Left lung (tissue), 10 donors: ENCODE results near the gene EPHB6. TPM values are rescaled to one million over a fixed set of nuclear protein-coding genes. Genes with fewer than 3 reads are reported as not detected.

ENCODE experiments used
- ATAC-seq: fragments of 200-7000 bp; cut with Tn5 transposase; one replicate; pipeline ENCODE4 v1.9.1; 2020; ENCODE audit warnings: moderate library complexity
- DNase-seq, 4 donors: peaks; one replicate each; pipeline ENCODE4 v3.0.0-alpha.2; 2013 to 2020
- H3K27ac ChIP-seq, 2 donors: fragments of 200-600 bp; sonication (generic) in 1 of 2; one replicate each; pipeline versions ENCODE4 v1.5.0 to v1.8.0; 2020 to 2021
- H3K27me3 ChIP-seq, 2 donors: fragments of 200-600 bp; sonication (generic) in 1 of 2; one replicate each; pipeline versions ENCODE4 v1.5.0 to v1.8.0; 2020 to 2021
- H3K36me3 ChIP-seq, 2 donors: fragments of 200-600 bp; sonication (generic) in 1 of 2; one replicate each; pipeline versions ENCODE4 v1.5.0 to v1.8.0; 2020 to 2021
- H3K4me1 ChIP-seq, 2 donors: fragments of 200-600 bp; one replicate each; pipeline ENCODE4 v1.8.0; 2021
- H3K4me3 ChIP-seq, 2 donors: fragments of 200-600 bp; sonication (generic) in 1 of 2; one replicate each; pipeline versions ENCODE4 v1.5.0 to v1.8.0; 2020 to 2021; ENCODE audit warnings: mild to moderate bottlenecking in 1 of 2
- H3K9me3 ChIP-seq, 2 donors: fragments of 200-600 bp; sonication (generic) in 1 of 2; one replicate each; pipeline versions ENCODE4 v1.5.0 to v1.8.0; 2020 to 2021
- intact Hi-C, 2 donors: fragments of 100-400 bp; cut with DNase I; formaldehyde crosslinking; loops; one replicate each; pipeline versions ENCODE4 v1.11.2 to v1.14.2; 2022
- polyA plus RNA-seq, 6 donors: library from polyadenylated mRNA; unstranded; fragments of 120-200 nt; gene quantifications; one replicate each; pipeline ENCODE4 v1.2.1, GENCODE V29; 2013; ENCODE audit not compliant: insufficient read length in 6 of 6
- total RNA-seq, 2 donors: library from RNA; stranded (reverse); fragmentation: NEBNext Ultra II Directional; extraction: Animal tissue kit (Norgen Biotek cat#: 25700); gene quantifications; one replicate each; pipeline ENCODE4 v1.2.1, GENCODE V29; 2021
- TF ChIP-seq, protein P1 (sequence below), 2 donors: fragments of 200-600 bp; sonication (generic) in 1 of 2; IDR thresholded peaks; one replicate each; pipeline versions ENCODE4 v1.5.0 to v1.8.0; 2021; ENCODE audit warnings: antibody characterized with exemption in 2 of 2
- donor health status: DM: no; HTN: yes; CAD: no.
- donor health status: DM: no; HTN: no; CAD: no.

EPHB6 gene
- total and polyA plus RNA-seq, 8 donors, result 6.5 to 42.8 (median 27.6) TPM

DNA sequence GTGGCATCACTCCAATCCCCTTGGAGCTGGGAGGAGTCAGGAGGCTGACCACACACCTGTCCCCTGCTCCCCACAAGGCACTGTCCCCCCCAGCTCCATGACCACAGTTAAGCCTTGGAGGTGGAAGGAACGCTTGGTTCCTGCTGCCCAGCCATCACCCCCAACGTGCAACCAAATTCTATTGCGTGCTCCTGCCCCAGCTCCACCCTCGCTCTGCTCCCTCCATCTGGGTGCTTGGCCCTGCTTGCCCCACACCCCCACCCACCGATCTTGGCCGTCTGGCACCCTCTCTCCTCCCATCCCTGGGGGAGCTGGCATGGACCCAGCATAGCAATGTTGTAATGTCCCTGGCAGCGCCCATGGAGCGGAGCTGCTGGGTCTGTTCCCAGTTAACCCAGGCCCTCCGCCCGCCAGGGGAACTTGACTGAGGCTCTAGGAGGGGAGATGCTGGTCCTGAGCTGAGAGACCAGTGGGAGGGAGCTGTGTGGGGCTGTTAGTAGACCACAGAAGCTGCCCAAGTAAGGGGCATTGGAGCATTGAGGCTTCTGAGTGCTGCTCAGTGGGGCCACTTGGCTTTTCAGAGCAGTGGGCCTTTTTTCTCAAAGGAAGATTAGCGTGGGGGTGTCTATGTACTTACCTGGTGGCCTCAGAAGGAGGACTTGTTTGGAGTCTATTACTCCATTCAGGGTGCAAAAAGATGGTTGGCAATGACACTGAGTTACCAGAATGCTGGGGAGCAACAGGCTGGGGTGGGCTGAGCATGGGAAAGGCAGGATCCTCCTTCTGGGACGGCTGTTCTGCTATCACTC, 1.1 kb downstream of the EPHB6 start:
- intact Hi-C loops, result loop anchor here in 1 of 2 donors (10.0 kb wide), 1 partner anchor 359 kb away; no protein-coding TSS in a partner anchor
- peaks cover 3 to 12% of the 10 kb centered on the region in 2 donors for H3K27me3 ChIP-seq

DNA sequence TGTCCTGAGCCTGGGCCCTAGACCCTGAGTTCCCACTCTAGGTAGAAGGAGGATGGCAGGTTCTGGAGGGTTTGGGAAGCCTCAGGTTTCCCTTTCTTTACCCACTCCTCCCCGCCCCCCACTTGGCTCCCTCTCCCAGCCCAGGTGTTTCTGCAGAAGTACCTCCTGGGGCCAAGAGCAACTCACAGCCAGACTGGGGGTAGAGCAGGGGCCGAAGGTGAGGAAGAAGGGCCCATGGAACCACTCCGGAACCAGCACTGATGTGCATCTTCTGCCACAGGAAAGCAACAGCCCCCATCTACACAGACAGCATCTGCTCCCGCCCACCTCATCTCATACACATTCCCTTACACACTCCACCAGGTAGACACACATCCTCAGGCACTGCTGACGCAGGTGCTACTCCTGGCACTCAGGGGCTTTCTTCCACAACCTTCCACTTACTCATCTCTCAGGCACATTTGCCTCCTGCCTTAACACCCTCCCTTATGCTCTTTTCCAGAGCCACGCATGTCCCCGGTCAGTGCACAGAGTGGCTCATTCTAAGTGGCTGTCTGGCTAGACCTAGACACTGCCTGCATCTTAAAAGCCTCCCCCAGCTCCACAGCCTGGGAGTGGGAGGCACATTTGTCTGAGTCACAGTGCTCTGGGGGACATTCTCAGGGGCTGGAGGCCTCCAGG, 1.8 kb downstream of the EPHB6 start:
- intact Hi-C loops, result loop anchor here in 1 of 2 donors (10.0 kb wide), 1 partner anchor 358 kb away; no protein-coding TSS in a partner anchor
- Histone ChIP-seq H3K9me3 (no peaks in the 10 kb centered on the region), H3K27ac (no peak overlapping the region), H3K4me1 (peaks cover 0 to 24% of the 10 kb centered on the region in 2 donors), H3K27me3 (peaks cover 3 to 12% of the 10 kb centered on the region in 2 donors), H3K36me3 (no peaks in the 10 kb centered on the region), H3K4me3 (no peak overlapping the region)
- ATAC-seq, result no peak
- TF ChIP-seq, protein P1, sequence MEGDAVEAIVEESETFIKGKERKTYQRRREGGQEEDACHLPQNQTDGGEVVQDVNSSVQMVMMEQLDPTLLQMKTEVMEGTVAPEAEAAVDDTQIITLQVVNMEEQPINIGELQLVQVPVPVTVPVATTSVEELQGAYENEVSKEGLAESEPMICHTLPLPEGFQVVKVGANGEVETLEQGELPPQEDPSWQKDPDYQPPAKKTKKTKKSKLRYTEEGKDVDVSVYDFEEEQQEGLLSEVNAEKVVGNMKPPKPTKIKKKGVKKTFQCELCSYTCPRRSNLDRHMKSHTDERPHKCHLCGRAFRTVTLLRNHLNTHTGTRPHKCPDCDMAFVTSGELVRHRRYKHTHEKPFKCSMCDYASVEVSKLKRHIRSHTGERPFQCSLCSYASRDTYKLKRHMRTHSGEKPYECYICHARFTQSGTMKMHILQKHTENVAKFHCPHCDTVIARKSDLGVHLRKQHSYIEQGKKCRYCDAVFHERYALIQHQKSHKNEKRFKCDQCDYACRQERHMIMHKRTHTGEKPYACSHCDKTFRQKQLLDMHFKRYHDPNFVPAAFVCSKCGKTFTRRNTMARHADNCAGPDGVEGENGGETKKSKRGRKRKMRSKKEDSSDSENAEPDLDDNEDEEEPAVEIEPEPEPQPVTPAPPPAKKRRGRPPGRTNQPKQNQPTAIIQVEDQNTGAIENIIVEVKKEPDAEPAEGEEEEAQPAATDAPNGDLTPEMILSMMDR (IDR thresholded peaks at IDR 0.05), result no peak
- DNase-seq, result no peak

More for the DNA sequence above, 1.1 kb downstream of the EPHB6 start:
- peak overlapping the region in 1 of 2 donors; percentile 68 for H3K4me3 ChIP-seq
- no peaks in the 10 kb centered on the region for H3K36me3 ChIP-seq
- DNase-seq (peak; percentile 23 to 79 (median 40)), ATAC-seq (peak; percentile 2)
- H3K27ac ChIP-seq, result no peak overlapping the region
- no peaks in the 10 kb centered on the region for H3K9me3 ChIP-seq
- peaks cover 0 to 24% of the 10 kb centered on the region in 2 donors for H3K4me1 ChIP-seq
- TF ChIP-seq, protein P1 (IDR thresholded peaks at IDR 0.05), result no peak

DNA sequence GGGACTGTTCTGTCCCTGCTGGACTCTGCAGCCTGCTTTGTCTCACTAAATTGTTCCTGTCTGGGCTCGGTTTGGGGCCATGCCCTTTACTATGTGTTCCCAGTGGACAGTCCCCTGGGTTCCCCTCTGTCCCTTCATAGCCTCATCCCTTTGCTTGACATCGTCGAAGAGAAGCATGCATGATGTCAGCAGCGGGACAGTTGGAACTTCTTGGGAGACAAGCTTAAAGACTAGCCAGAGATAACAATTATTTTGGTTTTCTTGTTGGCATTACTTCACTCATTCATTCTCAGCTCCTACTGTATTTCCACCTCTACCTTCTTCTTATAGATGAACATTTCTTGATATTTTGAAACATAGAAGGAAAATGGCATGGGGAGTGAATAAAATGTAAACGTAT, 2.7 kb downstream of the EPHB6 start:
- H3K36me3 ChIP-seq, result no peaks in the 10 kb centered on the region
- ATAC-seq, result no peak
- H3K9me3 ChIP-seq, result no peaks in the 10 kb centered on the region
- H3K27me3 ChIP-seq, result peaks cover 3 to 12% of the 10 kb centered on the region in 2 donors
- H3K4me3 ChIP-seq, result no peak overlapping the region
- no peak for DNase-seq
- H3K27ac ChIP-seq, result no peak overlapping the region
- H3K4me1 ChIP-seq, result peaks cover 0 to 24% of the 10 kb centered on the region in 2 donors
- TF ChIP-seq, protein P1 (IDR thresholded peaks at IDR 0.05), result no peak
- intact Hi-C loops, result loop anchor here in 1 of 2 donors (10.0 kb wide), 1 partner anchor 357 kb away; no protein-coding TSS in a partner anchor

- ATAC-seq (no peak), DNase-seq (no peak)
- TF ChIP-seq, protein P1 (IDR thresholded peaks at IDR 0.05), result no peak
- H3K36me3 ChIP-seq, result no peaks in the 10 kb centered on the region
- H3K4me3 ChIP-seq, result no peak overlapping the region
- intact Hi-C loops, result loop anchor here in 1 of 2 donors (10.0 kb wide), 1 partner anchor 355 kb away; no protein-coding TSS in a partner anchor
- H3K9me3 ChIP-seq, result no peaks in the 10 kb centered on the region
- H3K4me1 ChIP-seq, result peaks cover 0 to 13% of the 10 kb centered on the region in 2 donors
- no peak overlapping the region for H3K27ac ChIP-seq
- peaks cover 3 to 12% of the 10 kb centered on the region in 2 donors for H3K27me3 ChIP-seq
Measured at GRCh38 chr7:142859411-142859810, 4.5 kb downstream of the EPHB6 start.
